ENCODE measurements around the gene BCAS4.

Gene BCAS4

DNA sequence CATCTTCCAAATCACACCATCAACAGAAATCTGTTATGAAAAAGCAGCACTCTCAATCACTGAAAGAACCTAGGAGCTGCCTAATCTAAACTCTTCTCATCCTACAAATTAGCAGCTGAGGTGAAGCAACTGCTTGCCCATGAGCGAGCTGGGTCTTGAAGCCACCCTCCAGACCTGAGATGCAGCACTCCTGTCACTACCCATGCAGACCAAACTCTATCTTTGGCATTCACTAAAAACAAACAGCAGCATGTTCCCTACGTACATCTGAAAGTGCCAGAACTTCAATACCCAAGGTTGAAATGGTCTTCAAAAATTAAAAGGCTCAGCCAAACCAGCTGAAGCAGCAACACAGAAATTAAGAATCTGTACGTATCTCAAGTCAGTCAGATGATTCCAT, 122.1 kb downstream of the BCAS4 start:
- DNase-seq: no peak

DNA sequence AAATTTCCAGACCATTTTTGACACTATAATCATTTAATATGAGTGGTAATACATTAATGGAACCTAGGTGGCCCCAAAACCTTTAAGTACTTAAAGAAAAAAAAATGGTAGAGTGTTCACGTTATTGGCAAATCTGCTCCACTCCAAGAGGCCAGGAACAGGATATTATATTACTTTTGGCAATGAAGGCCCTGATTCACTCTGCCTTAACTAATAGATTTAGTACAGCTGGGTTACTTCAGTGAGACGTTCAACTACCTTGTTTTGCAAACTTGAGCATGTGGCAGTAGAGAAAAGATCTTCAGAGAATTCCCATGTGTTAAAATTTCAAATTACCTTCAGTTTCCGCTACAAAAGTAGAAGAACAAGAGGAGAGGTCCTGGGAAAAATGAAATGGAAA, 123.5 kb downstream of the BCAS4 start:
- no peak for DNase-seq

DNA sequence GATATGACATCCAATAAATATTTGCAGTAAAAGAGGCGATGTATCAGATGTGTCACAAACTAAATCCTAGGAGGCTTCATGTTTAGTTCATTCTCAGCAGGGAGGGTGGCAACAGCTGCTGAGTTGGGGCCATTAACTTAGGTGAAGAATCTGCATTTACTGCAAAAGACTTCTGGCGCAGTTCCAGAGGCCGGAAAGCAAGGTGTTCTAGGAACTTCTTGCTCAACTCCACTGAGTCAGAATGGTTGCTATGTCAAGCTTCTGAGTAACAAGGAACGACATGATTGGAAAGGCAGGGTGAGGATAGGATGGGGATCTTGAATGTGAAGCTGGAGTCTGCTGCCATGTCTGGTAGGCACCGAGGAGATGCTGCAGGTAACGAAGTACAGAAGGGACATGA, 124.7 kb downstream of the BCAS4 start:
- DNase-seq: no peak

DNA sequence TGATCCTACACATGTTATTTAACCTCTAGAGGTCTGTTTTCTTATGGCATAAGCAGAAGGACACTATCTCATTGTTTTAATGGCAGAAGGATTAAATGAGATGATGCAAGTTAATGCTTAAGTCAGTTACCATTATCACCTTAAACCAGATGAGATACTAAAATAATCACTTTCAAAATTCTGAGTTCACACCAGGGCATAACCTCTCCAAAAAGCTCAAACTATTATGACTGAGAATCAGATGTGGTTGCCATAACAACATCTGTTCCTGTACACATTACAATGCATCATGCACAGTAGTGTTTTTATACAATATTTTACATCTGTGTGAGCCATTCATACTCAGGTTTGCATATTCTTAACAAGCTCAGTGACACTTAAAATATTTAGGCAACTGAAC, 126.1 kb downstream of the BCAS4 start:
- DNase-seq: no peak

DNA sequence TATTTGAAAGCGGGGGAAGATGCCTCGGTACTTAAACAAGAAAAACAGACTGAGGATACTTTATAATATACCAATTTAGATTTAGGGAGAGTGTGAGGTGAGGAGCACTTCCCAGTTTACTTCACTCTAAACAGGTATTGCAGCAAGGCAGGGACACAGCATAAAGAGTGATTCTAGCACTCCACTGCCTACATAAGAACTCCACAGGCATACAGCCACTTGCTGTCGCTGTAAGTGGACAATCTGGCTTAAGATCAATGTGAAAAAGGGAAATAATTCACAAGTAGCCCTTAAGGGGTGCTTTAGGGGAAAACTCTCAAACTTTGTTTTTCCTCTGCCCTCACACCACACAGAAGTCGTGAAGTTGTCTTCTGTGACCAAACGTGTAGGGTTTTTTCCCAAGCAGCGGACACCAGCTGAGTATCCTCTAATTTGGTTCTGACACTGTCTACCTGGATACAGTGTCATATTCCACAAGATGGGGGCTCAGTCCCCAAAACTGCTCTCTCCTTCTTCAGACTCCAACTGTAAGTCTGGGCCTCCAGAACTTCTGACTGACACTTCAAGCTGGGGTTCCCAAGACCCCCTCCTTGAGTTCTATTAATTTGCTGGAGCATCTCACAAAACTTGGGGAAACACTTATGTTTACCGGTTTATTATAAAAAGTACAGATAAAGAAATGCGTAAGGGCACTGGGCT, 127.1 kb downstream of the BCAS4 start:
- DNase-seq: no peak

DNA sequence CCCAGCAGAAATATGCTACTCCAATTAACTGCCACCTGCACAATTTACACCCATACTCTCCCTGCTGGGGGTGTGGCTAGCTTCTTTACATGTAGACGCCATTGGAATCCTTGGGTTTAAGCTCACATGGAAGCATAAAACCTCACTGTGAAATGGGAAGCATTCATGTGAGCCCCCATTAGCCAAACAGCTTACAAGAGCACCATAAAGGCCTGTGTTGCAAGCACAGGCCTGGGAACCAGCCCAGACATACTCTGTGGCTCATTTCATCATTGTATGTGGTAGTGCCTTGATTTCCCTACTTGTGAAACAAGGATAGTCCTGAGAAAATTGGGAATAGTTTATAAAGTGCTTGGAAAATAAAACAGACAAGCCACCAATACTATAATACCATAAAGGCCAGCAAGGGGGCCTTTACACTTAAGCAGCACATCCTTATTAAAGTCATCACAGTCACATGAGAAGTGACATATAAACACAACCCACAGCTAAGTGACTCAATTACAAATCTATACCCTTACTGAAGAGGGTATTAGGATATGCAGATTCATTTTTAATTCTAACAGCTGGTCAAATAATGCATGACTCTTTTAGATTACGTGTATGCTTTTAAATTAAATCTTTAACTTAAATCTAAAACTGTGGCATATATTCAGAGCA, 129.5 kb downstream of the BCAS4 start:
- no peak for DNase-seq

DNA sequence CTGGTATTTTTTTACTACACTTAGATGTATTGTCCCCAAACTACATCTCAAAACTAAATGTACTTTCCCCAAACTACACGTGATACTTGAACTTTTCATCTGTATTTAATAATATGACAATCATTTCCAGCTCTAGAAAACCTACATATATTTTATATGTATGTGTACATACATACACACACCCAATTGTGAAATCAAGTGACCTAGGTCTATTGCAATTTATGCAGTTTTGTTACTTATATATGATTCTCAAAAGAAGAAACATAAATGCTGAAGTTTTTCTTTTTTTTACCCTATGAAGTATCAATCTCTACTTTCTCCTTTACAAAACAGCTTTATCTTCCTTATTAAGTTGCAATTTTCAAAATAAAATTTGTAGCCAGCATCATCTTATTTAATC, 131.7 kb downstream of the BCAS4 start:
- DNase-seq: no peak

Data from activated T-cell treated with anti-CD3 and anti-CD28 coated beads, Interleukin-2, amount 50 U/mL, for 48 hours (primary cell).